Ureter (tissue), 1 donor: ENCODE results near the gene TWF1. TPM values are rescaled to one million over a fixed set of nuclear protein-coding genes. Genes with fewer than 3 reads are reported as not detected.
"Not testable (repeated sequence)": the region's sequence is repeated elsewhere in the genome, so short reads cannot be mapped to it uniquely, and the experiment has no call there.

Experiments
- DNase-seq: peaks from one replicate; pipeline ENCODE4 v3.0.0-alpha.2; 2020; ENCODE audit warnings: low spot score
- total RNA-seq: library from RNA; stranded (reverse); gene quantifications from one replicate; pipeline ENCODE4 v1.2.4, GENCODE V29; 2023
- donor health status: DM: yes; HTN: yes; CAD: no.

The TWF1 gene
- total RNA-seq, 1 donor from 2014 or later: 144 TPM

GRCh38 chr12:43805149-43805859 lies 813 bp downstream of the TWF1 start:
- DNase-seq: no peak

DNA sequence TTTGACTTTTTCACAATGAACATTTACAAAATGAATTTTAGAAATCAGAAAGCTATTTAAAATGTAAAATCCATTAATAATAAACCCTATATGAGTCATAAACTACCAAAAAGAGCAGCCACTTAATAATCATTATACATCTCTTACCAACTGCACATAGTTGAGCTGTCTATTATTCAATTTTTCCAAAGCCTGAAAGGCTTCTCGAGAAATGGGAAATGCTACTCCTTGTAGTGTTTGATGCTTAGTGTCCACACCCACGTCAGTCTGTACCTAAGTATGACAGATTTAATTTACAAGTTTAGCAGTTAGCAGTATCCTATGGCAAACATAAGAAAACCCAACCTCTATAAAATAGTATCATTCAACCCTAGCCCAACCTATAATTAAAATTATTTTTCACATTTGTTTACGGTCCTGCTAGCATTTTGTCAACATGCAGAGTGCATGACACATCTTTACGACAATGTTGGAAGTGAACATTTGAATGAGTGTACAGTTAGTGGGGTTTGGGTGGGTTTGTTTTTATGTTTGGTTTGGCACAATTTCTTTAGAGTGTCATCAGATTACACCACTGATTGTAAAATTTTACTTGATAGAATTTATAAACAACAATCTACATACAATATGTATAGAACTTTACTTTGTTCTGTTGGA lies 8.4 kb downstream of the TWF1 start:
- no peak for DNase-seq

DNA sequence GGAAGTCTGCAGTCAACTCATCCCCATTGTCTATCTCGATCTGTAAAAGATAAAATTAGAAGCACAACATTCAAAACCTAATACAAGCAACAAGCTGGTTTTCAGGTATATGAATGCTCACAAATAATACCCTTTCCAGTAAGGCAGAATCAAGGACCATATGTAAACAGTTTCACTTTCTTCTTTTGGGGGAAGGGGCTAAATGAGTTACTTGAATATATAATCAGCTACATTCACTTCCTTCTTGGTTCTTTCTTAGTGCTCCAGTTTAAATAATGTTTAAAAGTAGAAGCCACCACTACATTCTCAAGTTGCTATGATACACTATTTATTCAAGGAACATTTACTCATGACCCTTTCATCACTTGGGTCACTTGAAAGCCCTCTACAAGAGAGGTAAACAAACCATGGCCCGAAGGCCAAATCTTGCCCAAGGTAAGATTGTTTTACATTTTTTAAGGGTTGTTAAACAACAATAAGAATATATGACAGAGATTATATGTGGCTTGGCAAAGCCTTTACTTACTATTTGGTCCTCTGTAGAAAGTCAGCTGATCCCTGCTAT lies 10.3 kb downstream of the TWF1 start:
- DNase-seq: no peak

- DNase-seq: no peak
Measured at GRCh38 chr12:43789941-43790340, 16.2 kb downstream of the TWF1 start.

GRCh38 chr12:43786899-43787693 lies 19.0 kb downstream of the TWF1 start:
- DNase-seq: no peak

DNA sequence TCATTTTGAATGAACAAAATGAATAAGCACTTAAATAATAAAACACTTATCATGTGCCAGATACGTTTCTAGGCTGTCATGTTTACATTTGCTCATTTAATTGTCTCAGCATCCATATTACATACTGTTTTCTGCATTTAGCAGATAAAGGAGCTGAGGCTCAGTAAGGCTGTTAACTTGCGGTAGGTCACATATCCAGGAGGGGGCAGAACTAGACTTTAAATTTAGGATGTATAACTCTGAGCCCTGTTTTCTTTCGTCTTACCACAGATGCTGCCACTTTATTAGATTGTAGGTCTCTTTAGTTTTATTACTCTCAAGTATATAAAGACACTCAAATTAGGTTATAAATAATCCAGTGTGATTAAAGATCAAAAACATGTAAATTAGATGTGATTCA lies 29.6 kb downstream of the TWF1 start:
- no peak for DNase-seq

DNA sequence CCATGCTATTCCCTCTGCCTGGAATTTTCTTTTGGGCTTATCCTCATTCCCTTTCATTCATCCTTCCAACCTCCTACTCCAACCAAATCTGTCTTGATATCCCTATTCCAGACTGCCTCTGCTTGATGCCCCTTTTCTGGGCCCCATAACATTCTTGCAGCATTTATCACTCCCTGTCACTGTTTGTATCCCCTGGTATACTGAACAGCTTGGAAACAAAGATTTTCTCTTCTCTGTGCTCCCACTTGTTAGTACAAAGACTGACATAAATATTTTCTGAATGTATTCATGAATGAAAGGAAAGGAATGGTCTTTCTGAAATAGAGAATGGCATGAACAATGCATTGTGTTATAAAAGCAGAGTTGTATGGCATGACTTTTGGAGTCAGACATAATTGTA lies 39.8 kb downstream of the TWF1 start:
- DNase-seq: no peak

GRCh38 chr12:43764528-43764927 lies 41.6 kb downstream of the TWF1 start:
- no peak for DNase-seq

- DNase-seq: no peak
Measured at GRCh38 chr12:43763769-43764168, 42.3 kb downstream of the TWF1 start.

- DNase-seq: no peak
Measured at GRCh38 chr12:43762596-43762995, 43.5 kb downstream of the TWF1 start.

DNA sequence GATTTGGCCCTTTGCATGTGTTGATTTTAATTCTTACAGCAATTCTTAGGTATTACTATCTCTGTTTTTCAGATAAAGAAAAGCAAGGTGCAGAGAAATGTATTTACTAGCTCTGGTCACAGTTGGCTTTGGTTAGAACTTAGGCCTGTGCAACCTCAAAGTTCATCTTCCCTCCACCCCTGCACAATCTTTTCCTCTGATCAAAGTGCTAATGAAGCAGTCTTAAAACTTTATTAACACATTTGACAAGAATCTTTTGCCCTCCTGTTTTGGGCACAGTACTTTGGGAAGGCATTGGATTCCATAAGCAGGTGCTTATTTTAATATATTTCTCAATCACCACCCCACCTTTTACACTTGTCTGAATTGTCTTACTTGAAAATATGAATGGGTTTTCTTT lies 44.6 kb downstream of the TWF1 start:
- no peak for DNase-seq

- no peak for DNase-seq
Measured at GRCh38 chr12:43760396-43760795, 45.7 kb downstream of the TWF1 start.

DNA sequence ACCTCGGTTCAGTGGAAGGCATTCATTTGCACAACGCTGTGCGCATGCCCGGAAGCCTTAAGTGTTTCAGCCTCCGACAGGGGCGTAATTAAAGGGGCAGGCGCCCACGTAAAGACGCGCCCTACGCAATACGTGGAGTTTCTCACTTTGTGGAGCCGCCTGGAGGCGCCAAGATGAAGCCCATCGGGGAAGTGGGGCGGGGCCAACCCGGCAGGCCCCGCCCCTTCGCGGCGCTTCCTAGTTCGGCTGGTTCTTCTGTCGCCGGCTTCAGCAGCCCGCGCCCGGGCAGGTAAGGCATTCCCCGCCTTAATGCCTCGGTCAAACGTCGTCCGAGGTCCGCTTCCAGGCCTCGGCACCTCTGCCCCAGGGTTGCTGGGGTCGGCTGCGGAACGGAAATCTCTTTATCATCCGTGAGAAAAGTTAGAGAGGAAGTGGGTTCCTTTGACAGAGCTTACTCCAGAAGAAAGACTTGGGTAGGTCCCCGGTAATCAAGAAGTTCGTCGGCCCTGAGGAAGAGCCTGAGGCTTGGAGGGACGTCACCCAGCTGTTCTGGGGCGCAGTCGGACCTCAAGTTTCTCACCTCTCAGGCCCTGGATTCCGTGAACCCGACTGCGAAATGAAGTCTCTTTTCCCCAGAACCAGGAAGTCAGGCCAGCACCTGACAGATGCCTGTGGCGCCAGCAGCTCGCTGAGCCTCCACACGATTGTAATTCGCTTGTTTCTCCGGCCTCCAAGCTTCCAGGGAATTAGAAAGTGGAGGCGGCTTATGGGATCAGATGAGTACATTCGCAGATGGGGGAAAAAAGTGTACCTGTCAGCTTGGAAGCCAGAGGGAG lies 47.2 kb downstream of the TWF1 start, which contains the start of the genes IRAK4 and PUS7L:
Gene IRAK4 (plus strand): TSS at position 224 of the 836 bp plus-strand sequence. CDS start 9,161 bp downstream, outside the sequence.
Gene PUS7L (minus strand): TSS at position 63 of the 836 bp plus-strand sequence. CDS start 3,545 bp downstream, outside the sequence.
- peak; percentile 96 for DNase-seq

- DNase-seq: peak; percentile 46
Measured at GRCh38 chr12:43758247-43758727, 47.8 kb downstream of the TWF1 start.

DNA sequence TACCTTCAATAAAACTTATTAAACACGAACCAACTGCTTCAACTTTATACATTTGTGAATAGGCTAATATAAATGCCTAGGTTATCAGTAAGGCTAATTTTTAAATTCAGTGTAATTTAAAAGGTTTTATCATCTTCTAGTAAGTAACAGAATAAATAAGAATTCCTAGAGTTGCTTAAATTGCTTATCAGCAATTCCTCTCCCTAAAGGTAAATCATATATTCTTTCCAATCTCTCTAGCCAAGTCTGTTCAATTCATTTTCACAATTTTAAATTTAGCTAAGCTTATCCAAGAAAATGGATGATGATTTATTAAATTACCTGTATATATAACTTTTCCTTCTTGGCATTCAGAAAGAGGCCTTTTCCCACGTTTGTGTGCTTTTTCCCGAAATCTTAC lies 52.1 kb downstream of the TWF1 start:
- no peak for DNase-seq

DNA sequence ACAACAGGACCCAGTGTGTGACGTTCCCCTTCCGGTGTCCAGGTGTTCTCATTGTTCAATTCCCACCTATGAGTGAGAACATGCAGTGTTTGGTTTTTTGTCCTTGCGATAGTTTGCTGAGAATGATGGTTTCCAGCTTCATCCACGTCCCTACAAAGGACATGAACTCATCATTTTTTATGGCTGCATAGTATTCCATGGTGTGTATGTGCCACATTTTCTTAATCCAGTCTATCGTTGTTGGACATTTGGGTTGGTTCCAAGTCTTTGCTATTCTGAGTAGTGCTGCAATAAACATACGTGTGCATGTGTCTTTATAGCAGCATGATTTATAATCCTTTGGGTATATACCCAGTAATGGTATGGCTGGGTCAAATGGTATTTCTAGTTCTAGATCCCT lies 54.8 kb downstream of the TWF1 start:
- DNase-seq: not testable (repeated sequence)

GRCh38 chr12:43750814-43751213 lies 55.3 kb downstream of the TWF1 start:
- DNase-seq: no peak

DNA sequence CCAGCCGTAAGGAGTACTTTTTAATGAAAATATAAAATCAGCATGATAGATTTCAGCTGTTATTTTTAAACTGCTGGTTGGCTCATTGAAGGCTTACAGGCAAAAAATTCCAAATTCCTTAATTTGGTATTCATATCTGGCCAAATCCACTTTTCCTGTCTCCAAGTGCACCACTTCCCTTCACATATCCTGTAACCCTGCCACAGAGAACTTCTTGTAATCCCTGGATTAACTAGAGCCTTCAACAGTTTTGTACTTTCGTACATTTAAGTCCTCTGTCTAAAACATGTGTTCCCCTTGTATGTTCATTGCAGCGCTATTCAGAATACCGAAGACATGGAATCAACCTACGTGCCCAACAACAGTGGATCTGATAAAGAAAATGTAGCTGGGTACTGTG lies 57.1 kb downstream of the TWF1 start:
- no peak for DNase-seq

GRCh38 chr12:43744826-43745225 lies 61.3 kb downstream of the TWF1 start:
- DNase-seq: no peak
